ENCODE results near the gene RGMA.

- TF ChIP-seq, protein P1, sequence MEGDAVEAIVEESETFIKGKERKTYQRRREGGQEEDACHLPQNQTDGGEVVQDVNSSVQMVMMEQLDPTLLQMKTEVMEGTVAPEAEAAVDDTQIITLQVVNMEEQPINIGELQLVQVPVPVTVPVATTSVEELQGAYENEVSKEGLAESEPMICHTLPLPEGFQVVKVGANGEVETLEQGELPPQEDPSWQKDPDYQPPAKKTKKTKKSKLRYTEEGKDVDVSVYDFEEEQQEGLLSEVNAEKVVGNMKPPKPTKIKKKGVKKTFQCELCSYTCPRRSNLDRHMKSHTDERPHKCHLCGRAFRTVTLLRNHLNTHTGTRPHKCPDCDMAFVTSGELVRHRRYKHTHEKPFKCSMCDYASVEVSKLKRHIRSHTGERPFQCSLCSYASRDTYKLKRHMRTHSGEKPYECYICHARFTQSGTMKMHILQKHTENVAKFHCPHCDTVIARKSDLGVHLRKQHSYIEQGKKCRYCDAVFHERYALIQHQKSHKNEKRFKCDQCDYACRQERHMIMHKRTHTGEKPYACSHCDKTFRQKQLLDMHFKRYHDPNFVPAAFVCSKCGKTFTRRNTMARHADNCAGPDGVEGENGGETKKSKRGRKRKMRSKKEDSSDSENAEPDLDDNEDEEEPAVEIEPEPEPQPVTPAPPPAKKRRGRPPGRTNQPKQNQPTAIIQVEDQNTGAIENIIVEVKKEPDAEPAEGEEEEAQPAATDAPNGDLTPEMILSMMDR (IDR thresholded peaks at IDR 0.05; ENCODE audit: low read depth, low read length), result no peak
- no peak for TF ChIP-seq POLR2A (IDR thresholded peaks at IDR 0.05; ENCODE audit: extremely low read depth, insufficient read length)
Observed at GRCh38 chr15:93041159-93041547, 47.9 kb downstream of the RGMA start.
